GM21576 (cell line): ENCODE results near the gene LHFPL6.

Source experiments
- ATAC-seq: cut with Tn5 transposase; IDR thresholded peaks from one replicate; pipeline ENCODE4 v1.9.1; 2021; ENCODE audit warnings: mild to moderate bottlenecking, moderate library complexity; ENCODE audit not compliant: unreplicated experiment

Gene LHFPL6

GRCh38 chr13:39417643-39418042 is 185.3 kb downstream of the LHFPL6 start:
- no peak for ATAC-seq

GRCh38 chr13:39417131-39417530 is 185.9 kb downstream of the LHFPL6 start:
- no peak for ATAC-seq

GRCh38 chr13:39415008-39415802 is 187.8 kb downstream of the LHFPL6 start:
- no peak for ATAC-seq

GRCh38 chr13:39414339-39414738 is 188.7 kb downstream of the LHFPL6 start:
- ATAC-seq = no peak

- no peak for ATAC-seq
These were observed 191.5 kb downstream of the LHFPL6 start for GRCh38 chr13:39411511-39411910.

GRCh38 chr13:39410964-39411363 is 192.0 kb downstream of the LHFPL6 start:
- ATAC-seq = no peak

- no peak for ATAC-seq
These were observed 192.7 kb downstream of the LHFPL6 start for GRCh38 chr13:39410096-39410901.

- ATAC-seq = no peak
These were observed 194.5 kb downstream of the LHFPL6 start for GRCh38 chr13:39408512-39408911.

- no peak for ATAC-seq
These were observed 195.2 kb downstream of the LHFPL6 start for GRCh38 chr13:39407786-39408185.

GRCh38 chr13:39407138-39407537 is 195.9 kb downstream of the LHFPL6 start:
- ATAC-seq = no peak

- no peak for ATAC-seq
These were observed 196.3 kb downstream of the LHFPL6 start for GRCh38 chr13:39406688-39407087.

- ATAC-seq = no peak
These were observed 197.3 kb downstream of the LHFPL6 start for GRCh38 chr13:39405596-39406205.

GRCh38 chr13:39405107-39405506 is 197.9 kb downstream of the LHFPL6 start:
- ATAC-seq = no peak

- no peak for ATAC-seq
These were observed 199.9 kb downstream of the LHFPL6 start for GRCh38 chr13:39403106-39403505.

- ATAC-seq = no peak
These were observed 200.6 kb downstream of the LHFPL6 start for GRCh38 chr13:39402221-39402970.

GRCh38 chr13:39401756-39402155 is 201.2 kb downstream of the LHFPL6 start:
- no peak for ATAC-seq

- ATAC-seq = no peak
These were observed 201.8 kb downstream of the LHFPL6 start for GRCh38 chr13:39401046-39401705.

GRCh38 chr13:39399102-39399501 is 203.9 kb downstream of the LHFPL6 start:
- no peak for ATAC-seq

- ATAC-seq = no peak
These were observed 205.1 kb downstream of the LHFPL6 start for GRCh38 chr13:39397896-39398265.

GRCh38 chr13:39397226-39397895 is 205.6 kb downstream of the LHFPL6 start:
- ATAC-seq = no peak
